ENCODE results near the gene BCOR. TPM values are rescaled to one million over a fixed set of nuclear protein-coding genes. Genes with fewer than 3 reads are reported as not detected.

BCOR gene
- polyA plus RNA-seq, 1 of the 3 experiments (the other 2 are of a cell fraction) = 8.8 TPM

DNA sequence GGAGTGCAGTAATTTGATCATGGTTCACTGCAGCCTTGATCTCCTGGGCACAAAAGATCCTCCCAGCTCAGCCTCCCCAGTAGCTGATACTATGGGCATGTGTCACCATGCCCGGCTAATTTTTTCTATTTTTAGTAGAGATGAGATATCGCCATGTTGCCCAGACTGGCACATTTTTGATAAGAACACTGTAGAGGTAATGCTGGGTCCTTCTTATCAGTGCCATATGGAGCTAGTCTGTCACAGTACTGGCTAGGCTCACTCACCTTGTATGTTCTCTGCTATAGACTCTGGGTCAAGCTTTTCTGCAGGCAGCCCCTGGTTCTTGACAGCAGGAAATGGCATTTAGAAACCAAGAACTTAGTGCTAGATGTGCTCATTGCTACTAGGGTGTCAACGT lies 53.9 kb downstream of the BCOR start:
- no peak for DNase-seq
- no peaks in the 10 kb centered on the region for H3K79me2 ChIP-seq (ENCODE audit: insufficient read depth)
- no peak overlapping the region for H3K4me2 ChIP-seq
- peaks cover 2 to 4% of the 10 kb centered on the region in 2 experiments for H3K36me3 ChIP-seq (replicated peaks in 1 of 2; ENCODE audit: control insufficient read depth in 1 of 2, insufficient read depth in 2 of 2, low read length in 1 of 2)
- ChIA-PET POLR2A (no interaction called here), CTCF (no interaction called here)
- no peaks in the 10 kb centered on the region for H3F3A ChIP-seq (replicated peaks; ENCODE audit: insufficient read depth)
- H3K27ac ChIP-seq (ENCODE audit: low read depth in 2 of 2, low read length in 1 of 2) = no peak overlapping the region
- 21% methylated on average over 3 of the region's 3 CpGs for WGBS (ENCODE audit: low lambda C conversion rate)
- H3K9me3 ChIP-seq = no peaks in the 10 kb centered on the region; the same call in 1 of the 2 replicates
- H3K4me1 ChIP-seq (ENCODE audit: control insufficient read depth in 1 of 2, insufficient read depth in 2 of 2, low read depth in 1 of 2, low read length in 1 of 2) = no peaks in the 10 kb centered on the region; a peak in 1 of 4 replicates
- no peaks in the 10 kb centered on the region for H3K27me3 ChIP-seq (ENCODE audit: insufficient read depth)
- no peak overlapping the region for H3K4me3 ChIP-seq (ENCODE audit: low read depth in 2 of 2, low read length in 1 of 2)
- H3K9me2 ChIP-seq = no peaks in the 10 kb centered on the region
- no peak overlapping the region for H3K9ac ChIP-seq
- no peaks in the 10 kb centered on the region for H4K20me1 ChIP-seq (ENCODE audit: insufficient read depth)
- no peak overlapping the region for H2AFZ ChIP-seq (ENCODE audit: low read depth)
- TF ChIP-seq, protein P1, sequence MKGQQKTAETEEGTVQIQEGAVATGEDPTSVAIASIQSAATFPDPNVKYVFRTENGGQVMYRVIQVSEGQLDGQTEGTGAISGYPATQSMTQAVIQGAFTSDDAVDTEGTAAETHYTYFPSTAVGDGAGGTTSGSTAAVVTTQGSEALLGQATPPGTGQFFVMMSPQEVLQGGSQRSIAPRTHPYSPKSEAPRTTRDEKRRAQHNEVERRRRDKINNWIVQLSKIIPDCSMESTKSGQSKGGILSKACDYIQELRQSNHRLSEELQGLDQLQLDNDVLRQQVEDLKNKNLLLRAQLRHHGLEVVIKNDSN (IDR thresholded peaks at IDR 0.05; ENCODE audit: borderline replicate concordance, low read depth) = no peak
- TF ChIP-seq GATA2 (CRISPR knock-in tag; IDR thresholded peaks at IDR 0.05) = no peak
- TF ChIP-seq, protein P2, sequence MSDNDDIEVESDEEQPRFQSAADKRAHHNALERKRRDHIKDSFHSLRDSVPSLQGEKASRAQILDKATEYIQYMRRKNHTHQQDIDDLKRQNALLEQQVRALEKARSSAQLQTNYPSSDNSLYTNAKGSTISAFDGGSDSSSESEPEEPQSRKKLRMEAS (IDR thresholded peaks at IDR 0.05; ENCODE audit: low read depth) = no peak
- TF ChIP-seq SIN3A (IDR thresholded peaks at IDR 0.05; ENCODE audit: borderline replicate concordance, low read depth, low read length) = no peak
- no peak for TF ChIP-seq EP300 (IDR thresholded peaks at IDR 0.05; ENCODE audit: borderline replicate concordance in 1 of 2, low read depth in 1 of 2, low read length in 1 of 2)
- TF ChIP-seq CHD2 (IDR thresholded peaks at IDR 0.05; ENCODE audit: low read length, partially characterized antibody) = no peak
- TF ChIP-seq TAF1 (IDR thresholded peaks at IDR 0.05; ENCODE audit: borderline replicate concordance, low read depth, low read length) = no peak
- no peak for TF ChIP-seq FOXJ3 (CRISPR knock-in tag; IDR thresholded peaks at IDR 0.05)
- TF ChIP-seq, protein P3, sequence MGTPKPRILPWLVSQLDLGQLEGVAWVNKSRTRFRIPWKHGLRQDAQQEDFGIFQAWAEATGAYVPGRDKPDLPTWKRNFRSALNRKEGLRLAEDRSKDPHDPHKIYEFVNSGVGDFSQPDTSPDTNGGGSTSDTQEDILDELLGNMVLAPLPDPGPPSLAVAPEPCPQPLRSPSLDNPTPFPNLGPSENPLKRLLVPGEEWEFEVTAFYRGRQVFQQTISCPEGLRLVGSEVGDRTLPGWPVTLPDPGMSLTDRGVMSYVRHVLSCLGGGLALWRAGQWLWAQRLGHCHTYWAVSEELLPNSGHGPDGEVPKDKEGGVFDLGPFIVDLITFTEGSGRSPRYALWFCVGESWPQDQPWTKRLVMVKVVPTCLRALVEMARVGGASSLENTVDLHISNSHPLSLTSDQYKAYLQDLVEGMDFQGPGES (IDR thresholded peaks at IDR 0.05; ENCODE audit: low read depth, low read length) = no peak
- TF ChIP-seq, protein P4, sequence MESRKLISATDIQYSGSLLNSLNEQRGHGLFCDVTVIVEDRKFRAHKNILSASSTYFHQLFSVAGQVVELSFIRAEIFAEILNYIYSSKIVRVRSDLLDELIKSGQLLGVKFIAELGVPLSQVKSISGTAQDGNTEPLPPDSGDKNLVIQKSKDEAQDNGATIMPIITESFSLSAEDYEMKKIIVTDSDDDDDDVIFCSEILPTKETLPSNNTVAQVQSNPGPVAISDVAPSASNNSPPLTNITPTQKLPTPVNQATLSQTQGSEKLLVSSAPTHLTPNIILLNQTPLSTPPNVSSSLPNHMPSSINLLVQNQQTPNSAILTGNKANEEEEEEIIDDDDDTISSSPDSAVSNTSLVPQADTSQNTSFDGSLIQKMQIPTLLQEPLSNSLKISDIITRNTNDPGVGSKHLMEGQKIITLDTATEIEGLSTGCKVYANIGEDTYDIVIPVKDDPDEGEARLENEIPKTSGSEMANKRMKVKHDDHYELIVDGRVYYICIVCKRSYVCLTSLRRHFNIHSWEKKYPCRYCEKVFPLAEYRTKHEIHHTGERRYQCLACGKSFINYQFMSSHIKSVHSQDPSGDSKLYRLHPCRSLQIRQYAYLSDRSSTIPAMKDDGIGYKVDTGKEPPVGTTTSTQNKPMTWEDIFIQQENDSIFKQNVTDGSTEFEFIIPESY (IDR thresholded peaks at IDR 0.05; ENCODE audit: borderline replicate concordance, low read depth) = no peak
- TF ChIP-seq TEAD4 (IDR thresholded peaks at IDR 0.05; ENCODE audit: borderline replicate concordance, insufficient read depth) = no peak
- TF ChIP-seq RFX5 (IDR thresholded peaks at IDR 0.05; ENCODE audit: low read length) = no peak
- TF ChIP-seq, protein P5, sequence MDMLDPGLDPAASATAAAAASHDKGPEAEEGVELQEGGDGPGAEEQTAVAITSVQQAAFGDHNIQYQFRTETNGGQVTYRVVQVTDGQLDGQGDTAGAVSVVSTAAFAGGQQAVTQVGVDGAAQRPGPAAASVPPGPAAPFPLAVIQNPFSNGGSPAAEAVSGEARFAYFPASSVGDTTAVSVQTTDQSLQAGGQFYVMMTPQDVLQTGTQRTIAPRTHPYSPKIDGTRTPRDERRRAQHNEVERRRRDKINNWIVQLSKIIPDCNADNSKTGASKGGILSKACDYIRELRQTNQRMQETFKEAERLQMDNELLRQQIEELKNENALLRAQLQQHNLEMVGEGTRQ (IDR thresholded peaks at IDR 0.05; ENCODE audit: borderline replicate concordance, low read depth, low read length) = no peak
- no peak for TF ChIP-seq NFIC (IDR thresholded peaks at IDR 0.05; ENCODE audit: borderline replicate concordance)
